Lower lobe of right lung (tissue), 2 donors: ENCODE measurements around the gene SNTA1. TPM values are rescaled to one million over a fixed set of nuclear protein-coding genes. Genes with fewer than 3 reads are reported as not detected.

Experiments used
- ATAC-seq, 2 donors: fragments of 200-7000 bp; cut with Tn5 transposase; one replicate each; pipeline ENCODE4 v1.9.1; 2020 to 2022; ENCODE audit warnings: mild to moderate bottlenecking in 2 of 2, moderate library complexity in 2 of 2
- DNase-seq: peaks from one replicate; pipeline ENCODE4 v3.0.0-alpha.2; 2020
- H3K27ac ChIP-seq: fragments of 200-600 bp; one replicate; pipeline ENCODE4 v1.8.0; 2022
- H3K27me3 ChIP-seq: fragments of 200-600 bp; one replicate; pipeline ENCODE4 v1.8.0; 2022; ENCODE audit warnings: low read depth
- H3K36me3 ChIP-seq: fragments of 200-600 bp; one replicate; pipeline ENCODE4 v1.8.0; 2022; ENCODE audit warnings: mild to moderate bottlenecking
- H3K4me1 ChIP-seq: fragments of 200-600 bp; one replicate; pipeline ENCODE4 v1.8.0; 2022
- H3K4me3 ChIP-seq: fragments of 200-600 bp; one replicate; pipeline ENCODE4 v1.8.0; 2022; ENCODE audit warnings: mild to moderate bottlenecking
- H3K9me3 ChIP-seq: fragments of 200-600 bp; one replicate; pipeline ENCODE4 v1.8.0; 2022
- CTCF ChIP-seq: fragments of 200-600 bp; IDR thresholded peaks from one replicate; pipeline ENCODE4 v1.8.0; 2022; ENCODE audit warnings: antibody characterized with exemption, mild to moderate bottlenecking
- intact Hi-C: fragments of 100-400 bp; cut with DNase I; formaldehyde crosslinking; loops from one replicate; pipeline ENCODE4 v1.11.0; 2022
- total RNA-seq: library from RNA; stranded (reverse); fragmentation: NEBNext Ultra II Directional; extraction: Animal tissue kit (Norgen Biotek cat#: 25700); gene quantifications from one replicate; pipeline ENCODE4 v1.2.1, GENCODE V29; 2021
- donor health status: DM: no; HTN: yes; CAD: no; lungs with severe emphysema.

SNTA1 gene
- total RNA-seq, 1 donor from 2014 or later = 6.7 TPM

GRCh38 chr20:33407796-33408195 is 35.8 kb downstream of the SNTA1 start:
- no peak overlapping the region for H3K4me3 ChIP-seq
- peaks cover 19% of the 10 kb centered on the region for H3K36me3 ChIP-seq
- TF ChIP-seq CTCF = no peak
- DNase-seq (no peak), ATAC-seq (no peak)
- no peaks in the 10 kb centered on the region for H3K4me1 ChIP-seq
- no peaks in the 10 kb centered on the region for H3K9me3 ChIP-seq
- intact Hi-C loops = no loop called here
- H3K27me3 ChIP-seq = no peaks in the 10 kb centered on the region
- no peak overlapping the region for H3K27ac ChIP-seq

GRCh38 chr20:33407251-33407650 is 36.3 kb downstream of the SNTA1 start:
- Histone ChIP-seq H3K4me1 (peaks cover 3% of the 10 kb centered on the region), H3K9me3 (no peaks in the 10 kb centered on the region), H3K4me3 (no peak overlapping the region), H3K27ac (no peak overlapping the region), H3K36me3 (peaks cover 19% of the 10 kb centered on the region), H3K27me3 (no peaks in the 10 kb centered on the region)
- no peak for DNase-seq
- ATAC-seq = no peak
- intact Hi-C loops = no loop called here
- no peak for TF ChIP-seq CTCF

GRCh38 chr20:33404281-33404680 is 39.3 kb downstream of the SNTA1 start:
- Histone ChIP-seq H3K4me3 (no peak overlapping the region), H3K36me3 (peaks cover 12% of the 10 kb centered on the region), H3K9me3 (no peaks in the 10 kb centered on the region), H3K27me3 (no peaks in the 10 kb centered on the region), H3K27ac (no peak overlapping the region), H3K4me1 (peaks cover 26% of the 10 kb centered on the region)
- TF ChIP-seq CTCF = no peak
- no peak for DNase-seq
- no peak for ATAC-seq
- intact Hi-C loops = no loop called here

- no peaks in the 10 kb centered on the region for H3K9me3 ChIP-seq
- intact Hi-C loops = no loop called here
- no peak for TF ChIP-seq CTCF
- peak overlapping the region; percentile 83 for H3K27ac ChIP-seq
- peak overlapping the region; percentile 99 for H3K4me3 ChIP-seq
- no peaks in the 10 kb centered on the region for H3K27me3 ChIP-seq
- no peak for DNase-seq
- H3K4me1 ChIP-seq = peaks cover 28% of the 10 kb centered on the region
- peak; percentile 42 to 56 for ATAC-seq
- peaks cover 3% of the 10 kb centered on the region for H3K36me3 ChIP-seq
Observed at GRCh38 chr20:33401921-33402369, 41.6 kb downstream of the SNTA1 start.

- Histone ChIP-seq H3K27me3 (no peaks in the 10 kb centered on the region), H3K4me1 (peaks cover 28% of the 10 kb centered on the region), H3K27ac (peak within 1 kb of the TSS; percentile 83), H3K4me3 (peak within 1 kb of the TSS; percentile 99), H3K36me3 (peaks cover 7% of the 10 kb centered on the region), H3K9me3 (no peaks in the 10 kb centered on the region)
- ATAC-seq (peak; percentile 97 to 98), DNase-seq (peak; percentile 90)
- no peak for TF ChIP-seq CTCF
- intact Hi-C loops = no loop called here
Observed at GRCh38 chr20:33401184-33401920, 42.2 kb downstream of the SNTA1 start, which contains the start of gene CDK5RAP1. Gene CDK5RAP1, minus strand, starts transcription at chr20:33401519. Its CDS starts 4,455 bp downstream, at chr20:33397064.
